ENCODE results near the gene ANTXR2.
A peak's percentile ranks its signal among the peaks of the same experiment; 100 is the strongest.

Gene ANTXR2

GRCh38 chr4:80101071-80101791, 28.2 kb upstream of the ANTXR2 start:
- in situ Hi-C loops (cut with HindIII; ENCODE audit: low sequenced_read_pairs): no loop called here
- no peak for DNase-seq (ENCODE audit: low read depth, low spot score)
- H3K4me3 ChIP-seq (ENCODE audit: low read depth, low read length): no peak overlapping the region
- no peak for TF ChIP-seq CTCF (IDR thresholded peaks at IDR 0.05; ENCODE audit: low read depth, low read length)

GRCh38 chr4:80099671-80100070, 26.6 kb upstream of the ANTXR2 start:
- no peak for TF ChIP-seq CTCF (IDR thresholded peaks at IDR 0.05; ENCODE audit: low read depth, low read length)
- DNase-seq (ENCODE audit: low read depth, low spot score): no peak
- H3K4me3 ChIP-seq (ENCODE audit: low read depth, low read length): no peak overlapping the region
- in situ Hi-C loops (cut with HindIII; ENCODE audit: low sequenced_read_pairs): no loop called here

GRCh38 chr4:80098635-80099034, 25.6 kb upstream of the ANTXR2 start:
- H3K4me3 ChIP-seq (ENCODE audit: low read depth, low read length): no peak overlapping the region
- TF ChIP-seq CTCF (IDR thresholded peaks at IDR 0.05; ENCODE audit: low read depth, low read length): no peak
- DNase-seq (ENCODE audit: low read depth, low spot score): no peak
- in situ Hi-C loops (cut with HindIII; ENCODE audit: low sequenced_read_pairs): no loop called here

DNA sequence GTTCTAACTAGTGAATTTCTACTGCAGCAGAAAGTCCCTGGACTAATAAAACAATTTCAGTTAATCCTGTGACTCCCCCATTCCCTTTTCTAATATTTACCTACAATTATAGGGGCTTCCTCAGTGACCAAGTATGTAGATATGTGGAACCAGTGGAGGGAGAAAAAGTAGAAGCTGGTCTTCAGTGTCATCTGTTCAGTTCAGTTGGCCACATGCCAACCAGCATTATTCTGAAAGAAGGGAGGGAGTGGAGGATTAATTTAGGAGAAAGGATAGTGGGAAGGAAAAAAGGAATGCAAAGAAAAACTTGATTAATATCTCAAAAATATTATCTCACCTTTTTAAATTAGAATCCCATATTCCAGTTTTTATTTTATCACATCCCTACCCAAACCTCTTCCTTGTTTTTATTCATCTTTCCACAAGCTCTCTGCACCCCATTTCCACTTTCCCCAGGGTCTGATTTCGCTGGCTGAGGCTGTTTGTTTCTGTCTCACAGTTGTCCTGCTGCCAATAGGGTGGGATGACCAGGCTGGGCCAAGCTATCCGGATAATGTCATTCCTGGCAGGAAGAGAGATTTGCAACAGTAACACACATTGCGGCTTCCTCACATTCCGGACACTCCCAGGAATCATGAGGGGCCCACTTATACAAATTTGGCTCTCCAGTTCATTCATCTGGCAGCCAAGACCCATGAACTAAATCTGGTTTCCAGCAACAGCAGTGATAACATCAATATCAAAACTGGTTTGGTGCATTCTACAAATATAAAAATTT, 24.6 kb upstream of the ANTXR2 start:
- TF ChIP-seq CTCF (IDR thresholded peaks at IDR 0.05; ENCODE audit: low read depth, low read length): no peak
- DNase-seq (ENCODE audit: low read depth, low spot score): peak; percentile 77
- no peak overlapping the region for H3K4me3 ChIP-seq (ENCODE audit: low read depth, low read length)
- in situ Hi-C loops (cut with HindIII; ENCODE audit: low sequenced_read_pairs): no loop called here

GRCh38 chr4:80096175-80096850, 23.3 kb upstream of the ANTXR2 start:
- no peak for DNase-seq (ENCODE audit: low read depth, low spot score)
- in situ Hi-C loops (cut with HindIII; ENCODE audit: low sequenced_read_pairs): no loop called here
- no peak for TF ChIP-seq CTCF (IDR thresholded peaks at IDR 0.05; ENCODE audit: low read depth, low read length)
- no peak overlapping the region for H3K4me3 ChIP-seq (ENCODE audit: low read depth, low read length)

GRCh38 chr4:80094191-80094590, 21.2 kb upstream of the ANTXR2 start:
- H3K4me3 ChIP-seq (ENCODE audit: low read depth, low read length): no peak overlapping the region
- TF ChIP-seq CTCF (IDR thresholded peaks at IDR 0.05; ENCODE audit: low read depth, low read length): no peak
- DNase-seq (ENCODE audit: low read depth, low spot score): no peak
- in situ Hi-C loops (cut with HindIII; ENCODE audit: low sequenced_read_pairs): no loop called here

Measured in astrocyte of the spinal cord (primary cell).